ENCODE measurements around the gene HSD3B7. TPM values are rescaled to one million over a fixed set of nuclear protein-coding genes. Genes with fewer than 3 reads are reported as not detected.

The HSD3B7 gene
- total and polyA plus RNA-seq, 10 donors = 5.3 to 24.5 (median 18.1) TPM

- Histone ChIP-seq H3K4me1 (peaks cover 0 to 10% (median 5%) of the 10 kb centered on the region in 6 donors), H3K9me3 (no peaks in the 10 kb centered on the region), H3K36me3 (no peaks in the 10 kb centered on the region), H3K4me3 (no peak overlapping the region), H3K27ac (no peak overlapping the region), H3K27me3 (replicated peaks in 1 of 7) (peaks cover 0 to 43% (median 12%) of the 10 kb centered on the region in 7 donors)
- TF ChIP-seq POLR2A (IDR thresholded peaks at IDR 0.05) = no peak
- no peak for TF ChIP-seq CTCF (IDR thresholded peaks at IDR 0.05 in 8 of 11, conservative IDR thresholded peaks at IDR 0.05 in 3 of 11)
- TF ChIP-seq POLR2AphosphoS5 (IDR thresholded peaks at IDR 0.05) = no peak
- intact Hi-C loops (cut with DNase I; ENCODE audit: low total_unique reads) = no loop called here
- 47 to 67% (median 58%) methylated on average over 7 of the region's 7 CpGs for WGBS, 5 donors
- DNase-seq = no peak
Measured at GRCh38 chr16:31006086-31006385, 21.0 kb downstream of the HSD3B7 start.

- 90 to 97% (median 94%) methylated on average over 8 of the region's 8 CpGs for WGBS, 5 donors
- peaks cover 0 to 13% (median 6%) of the 10 kb centered on the region in 6 donors for H3K4me1 ChIP-seq
- TF ChIP-seq POLR2A (IDR thresholded peaks at IDR 0.05) (no peak), CTCF (IDR thresholded peaks at IDR 0.05 in 8 of 11, conservative IDR thresholded peaks at IDR 0.05 in 3 of 11) (no peak), POLR2AphosphoS5 (IDR thresholded peaks at IDR 0.05) (no peak)
- H3K9me3 ChIP-seq = no peaks in the 10 kb centered on the region
- H3K36me3 ChIP-seq = no peaks in the 10 kb centered on the region
- no peak for DNase-seq
- intact Hi-C loops (cut with DNase I; ENCODE audit: low total_unique reads) = no loop called here
- H3K4me3 ChIP-seq = no peak overlapping the region
- peaks cover 0 to 48% (median 18%) of the 10 kb centered on the region in 7 donors for H3K27me3 ChIP-seq (replicated peaks in 1 of 7)
- no peak overlapping the region for H3K27ac ChIP-seq
Measured at GRCh38 chr16:31006589-31006988, 21.6 kb downstream of the HSD3B7 start.

DNA sequence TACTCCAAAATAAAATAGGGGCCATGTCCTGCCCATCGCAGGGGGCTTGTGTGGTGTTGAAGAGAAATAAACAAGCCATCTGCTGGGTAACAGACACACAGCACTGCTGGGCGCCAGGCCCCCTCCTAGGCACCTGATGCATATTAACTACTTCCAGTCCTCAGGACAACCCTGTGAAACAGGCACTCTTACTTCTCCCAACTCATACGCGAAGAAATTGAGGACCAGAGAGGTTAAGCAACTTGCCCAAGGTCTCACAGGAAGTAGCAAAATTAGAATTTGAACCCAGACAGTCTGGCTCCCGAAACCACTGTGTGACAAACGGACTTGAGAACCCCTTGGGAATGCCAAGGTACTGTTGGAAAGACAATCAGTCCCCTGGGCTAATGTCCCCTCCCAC, 22.7 kb downstream of the HSD3B7 start:
- TF ChIP-seq POLR2AphosphoS5 (IDR thresholded peaks at IDR 0.05) (no peak), CTCF (IDR thresholded peaks at IDR 0.05 in 8 of 11, conservative IDR thresholded peaks at IDR 0.05 in 3 of 11) (no peak), POLR2A (IDR thresholded peaks at IDR 0.05) (no peak)

GRCh38 chr16:31008149-31008548, 23.1 kb downstream of the HSD3B7 start:
- no peaks in the 10 kb centered on the region for H3K36me3 ChIP-seq
- peaks cover 0 to 13% (median 6%) of the 10 kb centered on the region in 6 donors for H3K4me1 ChIP-seq
- H3K4me3 ChIP-seq = no peak overlapping the region
- no peak overlapping the region for H3K27ac ChIP-seq
- intact Hi-C loops (cut with DNase I; ENCODE audit: low total_unique reads) = no loop called here
- TF ChIP-seq CTCF (IDR thresholded peaks at IDR 0.05 in 8 of 11, conservative IDR thresholded peaks at IDR 0.05 in 3 of 11) (no peak), POLR2A (IDR thresholded peaks at IDR 0.05) (no peak), POLR2AphosphoS5 (IDR thresholded peaks at IDR 0.05) (no peak)
- 72 to 81% (median 75%) methylated on average over 6 of the region's 6 CpGs for WGBS, 5 donors
- DNase-seq = no peak
- peaks cover 0 to 62% (median 20%) of the 10 kb centered on the region in 7 donors for H3K27me3 ChIP-seq (replicated peaks in 1 of 7)
- H3K9me3 ChIP-seq = no peaks in the 10 kb centered on the region

More for the DNA sequence above, 22.7 kb downstream of the HSD3B7 start:
- Histone ChIP-seq H3K27ac (no peak overlapping the region), H3K4me3 (no peak overlapping the region), H3K36me3 (no peaks in the 10 kb centered on the region), H3K4me1 (peaks cover 0 to 13% (median 6%) of the 10 kb centered on the region in 6 donors), H3K9me3 (no peaks in the 10 kb centered on the region), H3K27me3 (replicated peaks in 1 of 7) (peaks cover 0 to 59% (median 20%) of the 10 kb centered on the region in 7 donors)
- DNase-seq = no peak
- 57 to 67% (median 62%) methylated on average over 6 of the region's 6 CpGs for WGBS, 5 donors
- intact Hi-C loops (cut with DNase I; ENCODE audit: low total_unique reads) = no loop called here

Measured in spleen (tissue), 11 donors.